ENCODE results near the gene TMEM117.

The TMEM117 gene

GRCh38 chr12:44428825-44429224 is 592.9 kb downstream of the TMEM117 start:
- Histone ChIP-seq H3K4me1 (ENCODE audit: insufficient read depth, low read length, severe bottlenecking) (peaks cover 9% of the 10 kb centered on the region), H3K36me3 (ENCODE audit: insufficient read depth, low read length) (no peaks in the 10 kb centered on the region), H3K79me2 (ENCODE audit: insufficient read depth, low read length) (no peaks in the 10 kb centered on the region), H3K4me3 (ENCODE audit: low read depth, low read length, poor library complexity, severe bottlenecking) (no peak overlapping the region), H4K20me1 (ENCODE audit: insufficient read depth, low read length) (no peaks in the 10 kb centered on the region), H3K27me3 (ENCODE audit: insufficient read depth, low read length) (no peaks in the 10 kb centered on the region), H3F3A (ENCODE audit: insufficient read depth, low read length) (no peaks in the 10 kb centered on the region), H3K9ac (ENCODE audit: low read length) (no peak overlapping the region), H3K4me2 (ENCODE audit: low read length) (no peak overlapping the region), H3K27ac (ENCODE audit: low read depth, low read length, poor library complexity, severe bottlenecking) (no peak overlapping the region), H2AFZ (ENCODE audit: low read length) (no peak overlapping the region), H3K9me3 (ENCODE audit: low read length) (no peaks in the 10 kb centered on the region), H3K9me2 (ENCODE audit: low read depth, low read length) (no peaks in the 10 kb centered on the region)
- TF ChIP-seq CTCF (IDR thresholded peaks at IDR 0.05; ENCODE audit: low read length): no peak
- no peak for TF ChIP-seq EZH2 (IDR thresholded peaks at IDR 0.05; ENCODE audit: borderline replicate concordance, low read length)

GRCh38 chr12:44431647-44432343 is 595.9 kb downstream of the TMEM117 start:
- Histone ChIP-seq H3K9me3 (ENCODE audit: low read length) (no peaks in the 10 kb centered on the region), H3K36me3 (ENCODE audit: insufficient read depth, low read length) (no peaks in the 10 kb centered on the region), H3K4me3 (ENCODE audit: low read depth, low read length, poor library complexity, severe bottlenecking) (no peak overlapping the region), H3K4me1 (ENCODE audit: insufficient read depth, low read length, severe bottlenecking) (peaks cover 12% of the 10 kb centered on the region), H3K9me2 (ENCODE audit: low read depth, low read length) (no peaks in the 10 kb centered on the region), H3K27ac (ENCODE audit: low read depth, low read length, poor library complexity, severe bottlenecking) (no peak overlapping the region), H3K79me2 (ENCODE audit: insufficient read depth, low read length) (no peaks in the 10 kb centered on the region), H3K4me2 (ENCODE audit: low read length) (0 out of 2 replicates have a peak overlapping the region, but pooled peaks have one; percentile 8), H3K9ac (ENCODE audit: low read length) (no peak overlapping the region), H2AFZ (ENCODE audit: low read length) (no peak overlapping the region), H3F3A (ENCODE audit: insufficient read depth, low read length) (no peaks in the 10 kb centered on the region), H4K20me1 (ENCODE audit: insufficient read depth, low read length) (no peaks in the 10 kb centered on the region), H3K27me3 (ENCODE audit: insufficient read depth, low read length) (no peaks in the 10 kb centered on the region)
- TF ChIP-seq CTCF (IDR thresholded peaks at IDR 0.05; ENCODE audit: low read length): no peak
- TF ChIP-seq EZH2 (IDR thresholded peaks at IDR 0.05; ENCODE audit: borderline replicate concordance, low read length): no peak

- Histone ChIP-seq H3K9me3 (ENCODE audit: low read length) (no peaks in the 10 kb centered on the region), H3K27me3 (ENCODE audit: insufficient read depth, low read length) (no peaks in the 10 kb centered on the region), H3F3A (ENCODE audit: insufficient read depth, low read length) (no peaks in the 10 kb centered on the region), H4K20me1 (ENCODE audit: insufficient read depth, low read length) (no peaks in the 10 kb centered on the region), H3K9me2 (ENCODE audit: low read depth, low read length) (no peaks in the 10 kb centered on the region), H3K27ac (ENCODE audit: low read depth, low read length, poor library complexity, severe bottlenecking) (no peak overlapping the region), H3K4me1 (ENCODE audit: insufficient read depth, low read length, severe bottlenecking) (peaks cover 19% of the 10 kb centered on the region), H3K9ac (ENCODE audit: low read length) (no peak overlapping the region), H3K4me2 (ENCODE audit: low read length) (no peak overlapping the region), H3K4me3 (ENCODE audit: low read depth, low read length, poor library complexity, severe bottlenecking) (no peak overlapping the region), H3K36me3 (ENCODE audit: insufficient read depth, low read length) (no peaks in the 10 kb centered on the region), H2AFZ (ENCODE audit: low read length) (no peak overlapping the region), H3K79me2 (ENCODE audit: insufficient read depth, low read length) (no peaks in the 10 kb centered on the region)
- TF ChIP-seq EZH2 (IDR thresholded peaks at IDR 0.05; ENCODE audit: borderline replicate concordance, low read length) (no peak), CTCF (IDR thresholded peaks at IDR 0.05; ENCODE audit: low read length) (no peak)
Observed at GRCh38 chr12:44433659-44434058, 597.8 kb downstream of the TMEM117 start.

All from OCI-LY1 (cell line).